Measurements from ENCODE around the gene MXRA8.

GRCh38 chr1:1390675-1391074 lies 32.3 kb upstream of the MXRA8 start:
- TF ChIP-seq POLR2A (IDR thresholded peaks at IDR 0.05) (no peak), CTCF (IDR thresholded peaks at IDR 0.05) (no peak)

All from thyroid gland (tissue), 4 donors.